ENCODE data around the gene SF1.
A peak's percentile ranks its signal among the peaks of the same experiment; 100 is the strongest.
"Not testable (repeated sequence)": the region's sequence is repeated elsewhere in the genome, so short reads cannot be mapped to it uniquely, and the experiment has no call there.

SF1 gene, protein sequence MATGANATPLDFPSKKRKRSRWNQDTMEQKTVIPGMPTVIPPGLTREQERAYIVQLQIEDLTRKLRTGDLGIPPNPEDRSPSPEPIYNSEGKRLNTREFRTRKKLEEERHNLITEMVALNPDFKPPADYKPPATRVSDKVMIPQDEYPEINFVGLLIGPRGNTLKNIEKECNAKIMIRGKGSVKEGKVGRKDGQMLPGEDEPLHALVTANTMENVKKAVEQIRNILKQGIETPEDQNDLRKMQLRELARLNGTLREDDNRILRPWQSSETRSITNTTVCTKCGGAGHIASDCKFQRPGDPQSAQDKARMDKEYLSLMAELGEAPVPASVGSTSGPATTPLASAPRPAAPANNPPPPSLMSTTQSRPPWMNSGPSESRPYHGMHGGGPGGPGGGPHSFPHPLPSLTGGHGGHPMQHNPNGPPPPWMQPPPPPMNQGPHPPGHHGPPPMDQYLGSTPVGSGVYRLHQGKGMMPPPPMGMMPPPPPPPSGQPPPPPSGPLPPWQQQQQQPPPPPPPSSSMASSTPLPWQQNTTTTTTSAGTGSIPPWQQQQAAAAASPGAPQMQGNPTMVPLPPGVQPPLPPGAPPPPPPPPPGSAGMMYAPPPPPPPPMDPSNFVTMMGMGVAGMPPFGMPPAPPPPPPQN

GRCh38 chr11:64778473-64779298 is at the start of gene SF1:
SF1 (minus strand) TSS chr11:64778542; CDS start chr11:64778392, 150 bp downstream.
- peak; percentile 100 for DNase-seq (ENCODE audit: low read depth)
- peak within 1 kb of the TSS; percentile 84 for H3K4me3 ChIP-seq (ENCODE audit: low read length)
- H3K36me3 ChIP-seq (ENCODE audit: control insufficient read depth, insufficient read depth, low read length, severe bottlenecking) = peaks cover 30% of the 10 kb centered on the region
- peaks cover 19% of the 10 kb centered on the region for H3K4me1 ChIP-seq (ENCODE audit: control insufficient read depth, insufficient read depth, low read length)
- H3K9me3 ChIP-seq (ENCODE audit: control insufficient read depth, low read length) = no peaks in the 10 kb centered on the region
- no peaks in the 10 kb centered on the region for H3K27me3 ChIP-seq (replicated peaks; ENCODE audit: control insufficient read depth, insufficient read depth, low read length)
- H3K9ac ChIP-seq (ENCODE audit: low read length) = peak within 1 kb of the TSS; percentile 89

DNA sequence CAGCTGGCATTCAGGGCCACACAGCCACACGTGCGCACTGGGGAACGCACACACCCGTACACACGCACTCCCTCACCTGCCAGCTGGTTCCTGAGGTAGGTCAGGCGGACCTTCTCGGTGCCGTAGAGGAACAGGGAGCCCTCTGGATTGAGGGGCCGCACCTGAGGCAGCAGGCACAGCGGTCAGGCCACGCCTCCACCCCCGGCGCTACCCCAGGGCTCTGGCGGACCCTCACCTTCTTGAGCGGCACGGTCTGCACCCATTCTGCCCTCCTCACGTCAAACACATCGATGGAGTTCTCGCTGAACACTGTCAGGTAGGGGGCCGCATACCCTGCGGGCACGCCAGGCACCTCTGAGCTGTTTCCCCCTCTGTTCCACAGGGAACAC is 49.1 kb upstream of the SF1 start:
- H3K9ac ChIP-seq (ENCODE audit: low read length) = no peak overlapping the region
- no peaks in the 10 kb centered on the region for H3K4me1 ChIP-seq (ENCODE audit: control insufficient read depth, insufficient read depth, low read length)
- DNase-seq (ENCODE audit: low read depth) = no peak
- H3K4me3 ChIP-seq (ENCODE audit: low read length) = no peak overlapping the region
- H3K9me3 ChIP-seq (ENCODE audit: control insufficient read depth, low read length) = no peaks in the 10 kb centered on the region
- H3K27me3 ChIP-seq (replicated peaks; ENCODE audit: control insufficient read depth, insufficient read depth, low read length) = peaks cover 25% of the 10 kb centered on the region
- no peaks in the 10 kb centered on the region for H3K36me3 ChIP-seq (ENCODE audit: control insufficient read depth, insufficient read depth, low read length, severe bottlenecking)

GRCh38 chr11:64826578-64827450 is 48.5 kb upstream of the SF1 start:
- no peak for DNase-seq (ENCODE audit: low read depth)
- H3K27me3 ChIP-seq (replicated peaks; ENCODE audit: control insufficient read depth, insufficient read depth, low read length) = peaks cover 26% of the 10 kb centered on the region
- no peak overlapping the region for H3K4me3 ChIP-seq (ENCODE audit: low read length)
- no peaks in the 10 kb centered on the region for H3K36me3 ChIP-seq (ENCODE audit: control insufficient read depth, insufficient read depth, low read length, severe bottlenecking)
- no peak overlapping the region for H3K9ac ChIP-seq (ENCODE audit: low read length)
- H3K9me3 ChIP-seq (ENCODE audit: control insufficient read depth, low read length) = no peaks in the 10 kb centered on the region
- H3K4me1 ChIP-seq (ENCODE audit: control insufficient read depth, insufficient read depth, low read length) = no peaks in the 10 kb centered on the region

DNA sequence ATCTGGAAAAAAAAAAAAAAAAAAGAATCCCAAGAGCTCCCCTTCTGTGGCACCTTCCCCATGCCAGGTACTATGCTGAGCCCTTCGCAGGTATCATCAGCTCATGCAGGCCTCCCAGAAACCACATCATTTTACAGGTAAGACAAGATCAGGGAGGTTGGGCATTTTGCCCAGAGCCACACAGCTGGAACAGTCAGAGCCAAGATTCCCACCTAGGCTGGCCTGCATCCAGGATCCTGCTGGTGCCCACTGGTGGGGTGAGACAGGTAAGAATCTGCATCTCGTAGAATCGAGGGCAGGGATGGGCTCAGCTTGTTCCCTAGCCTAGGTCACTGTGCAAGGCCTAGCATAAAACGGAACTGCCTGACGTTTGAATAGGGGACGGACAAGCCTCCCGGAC is 47.7 kb upstream of the SF1 start:
- Histone ChIP-seq H3K4me1 (ENCODE audit: control insufficient read depth, insufficient read depth, low read length) (no peaks in the 10 kb centered on the region), H3K4me3 (ENCODE audit: low read length) (no peak overlapping the region), H3K9ac (ENCODE audit: low read length) (no peak overlapping the region), H3K36me3 (ENCODE audit: control insufficient read depth, insufficient read depth, low read length, severe bottlenecking) (no peaks in the 10 kb centered on the region), H3K9me3 (ENCODE audit: control insufficient read depth, low read length) (no peaks in the 10 kb centered on the region), H3K27me3 (replicated peaks; ENCODE audit: control insufficient read depth, insufficient read depth, low read length) (peaks cover 26% of the 10 kb centered on the region)
- no peak for DNase-seq (ENCODE audit: low read depth)

- Histone ChIP-seq H3K4me3 (ENCODE audit: low read length) (no peak overlapping the region), H3K9ac (ENCODE audit: low read length) (no peak overlapping the region), H3K36me3 (ENCODE audit: control insufficient read depth, insufficient read depth, low read length, severe bottlenecking) (no peaks in the 10 kb centered on the region), H3K4me1 (ENCODE audit: control insufficient read depth, insufficient read depth, low read length) (no peaks in the 10 kb centered on the region), H3K27me3 (replicated peaks; ENCODE audit: control insufficient read depth, insufficient read depth, low read length) (peaks cover 26% of the 10 kb centered on the region), H3K9me3 (ENCODE audit: control insufficient read depth, low read length) (no peaks in the 10 kb centered on the region)
- DNase-seq (ENCODE audit: low read depth) = no peak
Measured at GRCh38 chr11:64823568-64824119, 45.3 kb upstream of the SF1 start.

DNA sequence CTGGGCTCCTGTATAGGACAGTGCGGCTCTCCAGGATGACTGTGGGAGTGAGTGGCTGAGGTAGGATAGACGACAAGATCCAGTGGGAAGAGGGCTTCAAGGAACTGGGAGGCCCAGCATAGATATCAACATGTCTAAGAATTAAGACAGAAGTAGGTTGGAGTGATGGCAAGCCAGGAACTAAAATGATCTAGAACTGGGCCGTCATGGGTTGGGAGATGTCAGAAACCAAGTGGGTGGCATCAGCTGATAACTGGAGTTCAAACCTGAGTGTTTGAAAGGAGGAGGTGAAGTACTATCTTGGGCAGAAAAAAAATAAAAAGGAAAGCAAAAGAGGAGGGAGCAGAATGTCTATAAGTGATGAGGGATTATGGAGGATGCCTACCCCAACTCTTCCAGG is 39.1 kb upstream of the SF1 start:
- no peaks in the 10 kb centered on the region for H3K4me1 ChIP-seq (ENCODE audit: control insufficient read depth, insufficient read depth, low read length)
- no peak overlapping the region for H3K4me3 ChIP-seq (ENCODE audit: low read length)
- H3K36me3 ChIP-seq (ENCODE audit: control insufficient read depth, insufficient read depth, low read length, severe bottlenecking) = no peaks in the 10 kb centered on the region
- no peak overlapping the region for H3K9ac ChIP-seq (ENCODE audit: low read length)
- no peaks in the 10 kb centered on the region for H3K9me3 ChIP-seq (ENCODE audit: control insufficient read depth, low read length)
- peaks cover 2% of the 10 kb centered on the region for H3K27me3 ChIP-seq (replicated peaks; ENCODE audit: control insufficient read depth, insufficient read depth, low read length)
- no peak for DNase-seq (ENCODE audit: low read depth)

DNA sequence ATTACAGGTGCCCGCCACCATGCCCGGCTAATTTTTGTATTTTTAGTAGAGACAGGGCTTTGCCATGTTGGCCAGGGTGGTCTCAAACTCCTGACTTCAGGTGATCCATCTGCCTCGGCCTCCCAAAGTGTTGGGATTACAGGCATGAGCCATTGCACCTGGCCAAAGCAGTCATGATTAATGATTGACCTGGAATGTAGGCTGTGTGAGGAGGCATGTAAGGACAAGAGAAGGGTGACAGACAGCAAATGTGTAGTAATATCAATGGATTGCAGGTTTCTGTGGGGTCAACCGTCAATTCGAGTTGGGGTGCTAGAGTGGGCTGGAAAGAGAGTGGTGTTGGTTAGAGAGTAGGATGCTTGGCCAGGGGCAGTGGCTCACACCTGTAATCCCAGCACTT is 37.1 kb upstream of the SF1 start:
- not testable (repeated sequence) for DNase-seq (ENCODE audit: low read depth); H3K27me3 ChIP-seq (replicated peaks; ENCODE audit: control insufficient read depth, insufficient read depth, low read length); H3K9ac ChIP-seq (ENCODE audit: low read length); H3K9me3 ChIP-seq (ENCODE audit: control insufficient read depth, low read length); H3K36me3 ChIP-seq (ENCODE audit: control insufficient read depth, insufficient read depth, low read length, severe bottlenecking); H3K4me3 ChIP-seq (ENCODE audit: low read length); H3K4me1 ChIP-seq (ENCODE audit: control insufficient read depth, insufficient read depth, low read length)

DNA sequence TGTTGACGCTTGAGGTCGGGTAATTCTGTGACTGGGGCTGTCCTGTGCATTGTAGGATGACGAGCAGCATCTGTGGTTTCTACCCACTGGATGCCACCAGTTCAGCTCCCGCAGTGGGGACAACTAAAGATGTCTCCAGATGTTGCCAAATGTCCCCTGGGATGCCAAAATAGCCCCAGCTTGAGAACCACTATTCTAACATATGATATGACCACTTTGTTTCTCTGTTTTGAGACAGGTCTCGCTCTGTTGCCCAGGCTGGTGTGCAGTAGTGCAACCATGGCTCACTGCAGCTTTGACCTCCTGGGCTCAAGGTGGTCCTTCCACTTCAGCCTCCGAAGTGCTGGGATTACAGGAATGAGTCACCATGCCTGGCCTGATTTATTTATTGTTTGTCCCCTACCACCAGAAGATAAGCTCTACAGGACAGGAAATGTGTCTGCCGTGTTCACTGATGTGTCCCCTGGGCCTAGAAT is 36.4 kb upstream of the SF1 start:
- Histone ChIP-seq H3K9ac (ENCODE audit: low read length) (no peak overlapping the region), H3K9me3 (ENCODE audit: control insufficient read depth, low read length) (no peaks in the 10 kb centered on the region), H3K36me3 (ENCODE audit: control insufficient read depth, insufficient read depth, low read length, severe bottlenecking) (no peaks in the 10 kb centered on the region), H3K4me1 (ENCODE audit: control insufficient read depth, insufficient read depth, low read length) (peaks cover under 1% of the 10 kb centered on the region), H3K4me3 (ENCODE audit: low read length) (no peak overlapping the region), H3K27me3 (replicated peaks; ENCODE audit: control insufficient read depth, insufficient read depth, low read length) (no peaks in the 10 kb centered on the region)
- no peak for DNase-seq (ENCODE audit: low read depth)

- Histone ChIP-seq H3K27me3 (replicated peaks; ENCODE audit: control insufficient read depth, insufficient read depth, low read length) (no peaks in the 10 kb centered on the region), H3K4me1 (ENCODE audit: control insufficient read depth, insufficient read depth, low read length) (peaks cover 8% of the 10 kb centered on the region), H3K9me3 (ENCODE audit: control insufficient read depth, low read length) (no peaks in the 10 kb centered on the region), H3K4me3 (ENCODE audit: low read length) (no peak overlapping the region), H3K36me3 (ENCODE audit: control insufficient read depth, insufficient read depth, low read length, severe bottlenecking) (no peaks in the 10 kb centered on the region), H3K9ac (ENCODE audit: low read length) (no peak overlapping the region)
- no peak for DNase-seq (ENCODE audit: low read depth)
Measured at GRCh38 chr11:64813826-64814225, 35.5 kb upstream of the SF1 start.

DNA sequence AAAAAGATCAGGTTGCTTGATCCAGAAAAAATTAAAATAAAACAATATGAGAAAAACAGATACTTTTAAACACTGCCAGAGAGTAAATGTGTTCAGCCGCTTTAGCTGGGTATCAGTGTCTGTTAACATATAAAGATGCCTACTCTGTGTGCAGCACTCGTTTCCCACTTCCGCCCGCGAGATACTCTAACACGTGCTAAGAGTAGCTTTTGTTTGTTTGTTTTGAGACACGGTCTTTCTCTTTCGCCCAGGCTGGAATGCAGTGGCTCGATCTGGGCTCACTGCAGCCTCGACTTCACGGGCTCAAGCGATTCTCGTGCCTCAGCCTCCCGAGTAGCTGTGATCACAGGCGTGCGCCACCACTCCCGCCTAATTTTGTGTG is 32.5 kb upstream of the SF1 start:
- Histone ChIP-seq H3K4me3 (ENCODE audit: low read length) (peak overlapping the region; percentile 86), H3K27me3 (replicated peaks; ENCODE audit: control insufficient read depth, insufficient read depth, low read length) (no peaks in the 10 kb centered on the region), H3K36me3 (ENCODE audit: control insufficient read depth, insufficient read depth, low read length, severe bottlenecking) (peaks cover 16% of the 10 kb centered on the region), H3K4me1 (ENCODE audit: control insufficient read depth, insufficient read depth, low read length) (peaks cover 8% of the 10 kb centered on the region), H3K9me3 (ENCODE audit: control insufficient read depth, low read length) (no peaks in the 10 kb centered on the region), H3K9ac (ENCODE audit: low read length) (peak overlapping the region; percentile 89)
- no peak for DNase-seq (ENCODE audit: low read depth)

Measured in adipocyte (in vitro differentiated cells).